Subcutaneous adipose tissue (tissue), 4 donors: ENCODE data around the gene TMEM238. TPM values are rescaled to one million over a fixed set of nuclear protein-coding genes. Genes with fewer than 3 reads are reported as not detected.

ENCODE experiments used
- total RNA-seq, 4 donors: library from RNA; depleted of rRNA; stranded (reverse); fragments of >200 nt; gene quantifications; one replicate each; pipeline ENCODE4 v1.1.0, GENCODE V29; 2016
- TF ChIP-seq, protein P1 (sequence below): fragments of 450-650 bp; IDR thresholded peaks from one replicate; pipeline ENCODE4 v1.5.1; 2016; ENCODE audit warnings: low read depth, mild to moderate bottlenecking, control low read depth, antibody characterized with exemption, moderate library complexity

Gene TMEM238
- total RNA-seq, 4 donors from 2014 or later, result 0.44 to 2.8 TPM; not detected in 2

- TF ChIP-seq, protein P1, sequence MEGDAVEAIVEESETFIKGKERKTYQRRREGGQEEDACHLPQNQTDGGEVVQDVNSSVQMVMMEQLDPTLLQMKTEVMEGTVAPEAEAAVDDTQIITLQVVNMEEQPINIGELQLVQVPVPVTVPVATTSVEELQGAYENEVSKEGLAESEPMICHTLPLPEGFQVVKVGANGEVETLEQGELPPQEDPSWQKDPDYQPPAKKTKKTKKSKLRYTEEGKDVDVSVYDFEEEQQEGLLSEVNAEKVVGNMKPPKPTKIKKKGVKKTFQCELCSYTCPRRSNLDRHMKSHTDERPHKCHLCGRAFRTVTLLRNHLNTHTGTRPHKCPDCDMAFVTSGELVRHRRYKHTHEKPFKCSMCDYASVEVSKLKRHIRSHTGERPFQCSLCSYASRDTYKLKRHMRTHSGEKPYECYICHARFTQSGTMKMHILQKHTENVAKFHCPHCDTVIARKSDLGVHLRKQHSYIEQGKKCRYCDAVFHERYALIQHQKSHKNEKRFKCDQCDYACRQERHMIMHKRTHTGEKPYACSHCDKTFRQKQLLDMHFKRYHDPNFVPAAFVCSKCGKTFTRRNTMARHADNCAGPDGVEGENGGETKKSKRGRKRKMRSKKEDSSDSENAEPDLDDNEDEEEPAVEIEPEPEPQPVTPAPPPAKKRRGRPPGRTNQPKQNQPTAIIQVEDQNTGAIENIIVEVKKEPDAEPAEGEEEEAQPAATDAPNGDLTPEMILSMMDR, result no peak
These were observed 2.1 kb downstream of the TMEM238 start for GRCh38 chr19:55382013-55382412.

DNA sequence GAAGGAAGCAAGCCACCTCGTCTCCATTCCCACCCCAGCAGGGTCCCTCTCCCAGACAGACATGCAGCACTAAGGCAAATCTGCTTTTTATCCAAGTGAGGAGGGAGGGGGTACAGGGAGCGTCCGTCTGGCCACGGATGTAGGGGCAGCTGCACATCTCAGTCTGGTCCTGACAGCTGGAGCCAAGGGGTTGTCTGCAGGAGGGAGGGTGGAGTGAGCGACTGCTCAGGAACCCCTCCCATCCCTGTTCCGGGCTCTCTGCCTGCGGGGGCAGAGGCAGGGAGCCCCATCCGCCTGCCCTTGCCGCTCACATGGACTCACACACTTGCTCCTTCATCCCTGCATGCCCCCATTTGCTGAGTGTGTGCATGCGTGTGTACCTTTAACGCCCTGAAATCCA is 4.9 kb downstream of the TMEM238 start:
- TF ChIP-seq, protein P1, result no peak

- TF ChIP-seq, protein P1, result no peak
These were observed 6.5 kb downstream of the TMEM238 start for GRCh38 chr19:55377356-55378131.

- TF ChIP-seq, protein P1, result no peak
These were observed 7.7 kb downstream of the TMEM238 start, which contains the start of gene TMEM190 for GRCh38 chr19:55376241-55376933. Gene TMEM190, plus strand, starts transcription at chr19:55376826. Its CDS starts 28 bp downstream, at chr19:55376854.

- TF ChIP-seq, protein P1, result no peak
These were observed 9.9 kb downstream of the TMEM238 start for GRCh38 chr19:55373993-55374757.

DNA sequence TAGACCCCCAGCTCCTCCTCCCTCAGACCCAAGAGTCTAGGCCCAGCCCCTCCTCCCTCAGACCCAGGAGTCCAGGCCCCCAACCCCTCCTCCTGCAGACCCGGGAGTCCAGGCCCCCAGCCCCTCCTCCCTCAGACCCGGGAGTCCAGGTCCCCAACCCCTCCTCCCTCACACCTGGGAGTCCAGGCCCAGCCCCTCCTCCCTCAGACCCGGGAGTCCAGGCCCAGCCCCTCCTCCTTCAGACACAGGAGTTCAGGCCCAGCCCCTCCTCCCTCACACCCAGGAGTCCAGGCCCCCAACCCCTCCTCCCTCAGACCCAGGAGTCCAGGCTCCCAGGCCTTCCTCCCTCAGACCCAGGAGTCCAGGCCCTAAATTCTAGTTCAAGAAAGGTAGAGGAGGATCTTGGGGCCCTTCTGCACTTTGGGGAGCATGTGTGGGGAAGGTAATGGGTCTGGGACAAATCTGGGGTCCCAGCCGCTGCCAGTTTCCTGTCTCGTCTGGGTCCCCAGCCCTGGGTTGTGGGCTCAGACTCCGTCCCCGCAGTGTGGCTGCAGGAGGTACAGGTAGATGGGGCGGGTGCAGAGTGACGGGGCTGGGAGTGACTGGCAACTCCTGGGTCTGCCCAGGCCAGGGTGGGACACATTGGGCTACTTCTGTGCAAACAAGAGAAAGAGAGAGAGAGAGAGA is 10.6 kb downstream of the TMEM238 start:
- TF ChIP-seq, protein P1, result no peak
